Spinal cord (tissue), 10 donors: ENCODE data around the gene CLK2. TPM values are rescaled to one million over a fixed set of nuclear protein-coding genes. Genes with fewer than 3 reads are reported as not detected.

ENCODE experiments used
- DNase-seq, 6 donors: peaks; one replicate each; pipeline versions ENCODE4 v3.0.0 to v3.0.0-alpha.2; 2013 to 2015; ENCODE audit warnings: low spot score in 6 of 6, low read depth in 4 of 6
- H3K27ac ChIP-seq: one replicate; pipeline ENCODE4 v1.5.1; 2013; ENCODE audit warnings: low read depth, low read length, control low read depth
- H3K27me3 ChIP-seq: one replicate; pipeline ENCODE4 v1.6.1; 2013; ENCODE audit warnings: low read length; ENCODE audit not compliant: control insufficient read depth, insufficient read depth
- H3K36me3 ChIP-seq: one replicate; pipeline ENCODE4 v1.6.1; 2013; ENCODE audit warnings: low read length; ENCODE audit not compliant: control insufficient read depth, insufficient read depth
- H3K4me1 ChIP-seq: one replicate; pipeline ENCODE4 v1.6.1; 2013; ENCODE audit warnings: low read length; ENCODE audit not compliant: control insufficient read depth, insufficient read depth
- H3K4me3 ChIP-seq: one replicate; pipeline ENCODE4 v1.5.1; 2013; ENCODE audit warnings: low read depth, low read length, control low read depth
- H3K9me3 ChIP-seq: one replicate; pipeline ENCODE4 v1.6.1; 2013; ENCODE audit warnings: low read length; ENCODE audit not compliant: control insufficient read depth, insufficient read depth
- WGBS: methylation state at CpG from one replicate; pipeline ENCODE4 v1.1.5; 2013; ENCODE audit warnings: missing lambda C conversion rate; ENCODE audit not compliant: insufficient coverage; 5-methylcytosine and 5-hydroxymethylcytosine counted together
- polyA plus RNA-seq, 2 donors: library from polyadenylated mRNA; unstranded; fragments of 120-200 nt; gene quantifications; one replicate each; pipeline ENCODE4 v1.2.1, GENCODE V29; 2013; ENCODE audit not compliant: insufficient read length in 2 of 2
- total RNA-seq, 2 donors: library from RNA; depleted of rRNA in 1 of 2; stranded (reverse); fragments of 120-200 nt in 1 of 2; fragments of >200 nt in 1 of 2; gene quantifications; one replicate each; pipeline versions ENCODE4 v1.2.3 to v1.2.4, GENCODE V29; 2013 to 2014
- donor health status: healthy.

CLK2 gene
- total and polyA plus RNA-seq, 4 donors: 25.2 to 61.1 (median 45.9) TPM

DNA sequence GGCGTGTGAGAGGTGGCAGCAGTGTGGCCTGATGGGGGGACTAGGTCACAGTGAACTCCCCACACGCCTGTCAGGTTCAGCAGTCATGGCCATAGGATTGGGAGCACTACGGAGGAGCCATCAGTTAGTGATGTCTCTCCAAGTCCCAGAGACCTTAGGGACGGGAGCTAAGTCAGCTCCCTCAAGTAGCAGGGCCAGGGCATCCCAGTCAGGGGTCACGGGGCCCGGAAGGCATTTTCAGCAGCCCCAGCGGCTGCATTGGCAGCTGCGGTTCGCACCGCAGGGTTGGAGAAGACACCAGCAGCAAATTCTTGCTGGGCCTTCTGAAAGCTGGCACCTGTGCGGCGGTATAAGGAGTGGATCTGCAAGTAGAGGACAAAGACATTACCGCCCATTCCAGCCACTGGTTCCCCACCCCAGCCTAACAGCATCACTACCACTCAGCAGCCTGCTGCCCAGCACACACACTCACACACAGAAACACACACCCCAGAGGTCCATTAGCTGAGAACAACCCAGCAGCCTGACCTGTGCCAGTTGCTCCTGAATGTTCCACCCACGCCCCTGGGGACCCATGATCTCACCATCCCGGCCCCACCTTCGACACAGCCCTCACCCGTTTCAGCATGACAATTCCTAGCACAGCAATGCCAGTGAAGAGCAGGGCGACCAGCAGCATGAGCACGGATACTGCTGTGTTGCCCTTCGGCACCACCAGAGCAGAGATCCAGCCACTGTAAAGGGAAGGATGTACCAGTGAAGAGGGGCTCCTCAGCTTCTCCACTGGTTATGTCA is 17.0 kb downstream of the CLK2 start:
- no peak for DNase-seq
- 80% methylated on average over 19 of the region's 20 CpGs for WGBS
- Histone ChIP-seq H3K27ac (peak overlapping the region; percentile 98), H3K4me1 (peaks cover 55% of the 10 kb centered on the region), H3K27me3 (no peaks in the 10 kb centered on the region), H3K36me3 (peaks cover 59% of the 10 kb centered on the region), H3K4me3 (peak overlapping the region; percentile 81), H3K9me3 (no peaks in the 10 kb centered on the region)

DNA sequence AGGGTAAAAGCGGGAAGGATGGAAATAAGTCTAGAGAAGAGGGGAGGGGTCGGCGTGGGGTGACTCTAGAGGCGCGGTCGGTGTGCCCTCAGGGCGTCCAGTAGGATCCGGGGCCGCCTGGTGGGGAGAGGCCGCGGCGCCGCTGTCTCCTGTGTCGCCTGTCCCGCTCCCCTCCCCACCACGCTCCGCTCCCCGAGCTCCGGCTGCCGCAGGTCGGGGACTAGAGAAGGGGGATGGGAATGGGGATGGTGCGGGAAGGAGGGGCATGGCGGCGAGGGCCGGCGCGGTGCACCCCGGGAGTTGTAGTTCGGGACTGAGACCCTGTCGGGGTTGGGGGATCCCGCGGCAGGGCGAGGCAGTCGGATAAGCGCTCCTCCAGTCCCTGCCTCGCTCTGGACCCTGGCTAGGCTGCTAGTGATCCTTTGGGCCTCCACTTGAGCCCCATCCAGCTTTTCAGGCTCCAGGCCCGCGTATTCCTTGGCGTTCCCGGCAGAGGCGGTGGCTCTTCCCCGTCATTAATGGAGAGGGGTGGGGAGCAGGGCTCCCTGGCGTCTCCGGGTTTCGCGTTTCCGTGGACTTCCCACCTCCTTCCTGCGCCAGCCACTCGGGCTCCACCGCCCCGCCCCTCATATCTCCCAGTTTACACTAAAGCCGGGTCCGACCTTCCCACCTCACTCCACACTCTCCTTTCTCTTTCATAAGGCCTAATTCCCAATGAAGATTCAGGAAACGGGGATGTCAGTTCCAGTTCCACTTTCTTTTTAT is 17.9 kb downstream of the CLK2 start, which contains the start of gene ENTREP3:
Gene ENTREP3, minus strand, starts transcription at position 241 of the 765 bp plus-strand sequence. CDS start 606 bp downstream, outside the sequence.
- Histone ChIP-seq H3K36me3 (peaks cover 64% of the 10 kb centered on the region), H3K27ac (peak within 1 kb of the TSS; percentile 98), H3K4me3 (peak within 1 kb of the TSS; percentile 81), H3K4me1 (peaks cover 56% of the 10 kb centered on the region), H3K27me3 (no peaks in the 10 kb centered on the region), H3K9me3 (no peaks in the 10 kb centered on the region)
- under 1% methylated on average over 51 of the region's 54 CpGs for WGBS
- peak in 2 of 6 donors; percentile 96 to 97 for DNase-seq

DNA sequence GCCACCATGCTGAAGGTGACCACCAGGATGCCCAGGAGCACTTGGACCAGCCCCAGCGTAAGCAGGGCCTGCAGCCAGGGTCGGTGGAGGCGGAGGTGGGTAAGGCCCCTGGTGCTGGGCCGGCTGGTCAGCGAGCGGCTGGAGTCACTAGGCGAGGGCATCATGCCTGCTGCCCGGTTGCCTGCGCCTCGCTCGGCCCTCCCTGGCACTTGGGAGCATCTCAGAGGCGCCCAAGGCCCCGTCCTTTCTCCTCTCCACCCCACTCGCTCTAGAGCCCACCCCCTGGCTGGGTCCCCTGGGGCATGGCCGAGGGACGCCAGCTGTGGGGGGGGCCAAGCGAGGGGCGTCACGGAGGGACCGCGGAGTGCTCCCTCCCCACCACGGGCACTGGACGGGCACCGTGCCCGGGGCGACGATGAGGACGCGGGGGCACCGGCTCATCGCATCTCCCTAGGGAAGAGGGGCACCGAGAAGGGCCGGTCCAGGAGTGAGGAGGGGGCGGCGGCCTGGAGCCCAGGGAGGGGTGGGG is 18.5 kb downstream of the CLK2 start:
- Histone ChIP-seq H3K27me3 (no peaks in the 10 kb centered on the region), H3K27ac (peak overlapping the region; percentile 98), H3K36me3 (peaks cover 64% of the 10 kb centered on the region), H3K4me3 (peak overlapping the region; percentile 81), H3K4me1 (peaks cover 56% of the 10 kb centered on the region), H3K9me3 (no peaks in the 10 kb centered on the region)
- WGBS: 2% methylated on average over 33 of the region's 35 CpGs
- peak in 1 of 6 donors; percentile 69 for DNase-seq

DNA sequence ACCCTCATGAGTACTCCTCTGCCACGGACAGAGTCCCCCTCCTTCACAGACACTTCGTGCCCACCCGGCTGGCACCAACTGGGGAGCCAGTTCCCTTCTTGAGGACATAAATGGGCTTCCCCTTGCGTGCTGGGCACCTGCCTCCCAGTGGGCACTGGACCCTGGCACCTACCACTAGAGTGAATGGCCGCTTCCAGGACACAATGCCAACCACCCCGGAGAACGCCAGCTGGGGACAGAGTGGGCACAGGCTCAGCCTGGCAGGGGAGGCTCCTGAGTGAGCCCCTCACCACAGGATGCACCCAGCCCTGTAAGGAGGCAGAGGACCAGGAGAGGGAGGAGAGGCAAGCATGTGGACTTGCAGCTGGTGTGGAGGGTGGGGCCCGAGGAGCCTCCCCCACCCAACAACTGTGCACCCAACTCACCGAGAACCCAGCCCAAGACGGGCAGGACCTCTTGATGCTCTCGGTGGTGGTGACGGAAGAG is 19.0 kb downstream of the CLK2 start:
- Histone ChIP-seq H3K27ac (peak overlapping the region; percentile 98), H3K4me1 (peaks cover 56% of the 10 kb centered on the region), H3K27me3 (no peaks in the 10 kb centered on the region), H3K4me3 (peak overlapping the region; percentile 81), H3K9me3 (no peaks in the 10 kb centered on the region), H3K36me3 (peaks cover 64% of the 10 kb centered on the region)
- WGBS: 11% methylated on average over 11 of the region's 12 CpGs
- peak in 1 of 6 donors; percentile 47 for DNase-seq

DNA sequence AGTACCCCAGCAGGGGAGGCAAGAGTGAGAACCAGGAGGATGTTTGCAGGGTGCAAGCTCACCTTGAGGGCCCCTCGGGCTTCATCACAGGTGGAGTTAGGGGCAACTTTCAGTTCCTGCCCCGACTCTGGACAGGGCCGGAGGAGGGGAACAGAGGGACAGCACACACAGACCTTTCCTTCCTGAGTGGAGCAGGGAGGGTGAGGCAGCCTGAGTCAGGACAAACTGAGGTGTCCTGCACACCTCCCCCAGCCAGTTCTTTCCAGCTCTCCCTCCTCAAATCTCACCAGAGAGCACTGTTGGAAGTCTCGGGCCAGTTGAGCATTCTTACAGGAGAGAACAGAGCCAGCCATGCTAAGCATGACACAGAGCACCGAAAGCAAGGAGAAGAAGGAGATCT is 19.5 kb downstream of the CLK2 start:
- Histone ChIP-seq H3K27me3 (no peaks in the 10 kb centered on the region), H3K36me3 (peaks cover 64% of the 10 kb centered on the region), H3K27ac (peak overlapping the region; percentile 98), H3K4me3 (peak overlapping the region; percentile 81), H3K4me1 (peaks cover 56% of the 10 kb centered on the region), H3K9me3 (no peaks in the 10 kb centered on the region)
- DNase-seq: no peak
- 60% methylated on average over 3 of the region's 5 CpGs for WGBS

DNA sequence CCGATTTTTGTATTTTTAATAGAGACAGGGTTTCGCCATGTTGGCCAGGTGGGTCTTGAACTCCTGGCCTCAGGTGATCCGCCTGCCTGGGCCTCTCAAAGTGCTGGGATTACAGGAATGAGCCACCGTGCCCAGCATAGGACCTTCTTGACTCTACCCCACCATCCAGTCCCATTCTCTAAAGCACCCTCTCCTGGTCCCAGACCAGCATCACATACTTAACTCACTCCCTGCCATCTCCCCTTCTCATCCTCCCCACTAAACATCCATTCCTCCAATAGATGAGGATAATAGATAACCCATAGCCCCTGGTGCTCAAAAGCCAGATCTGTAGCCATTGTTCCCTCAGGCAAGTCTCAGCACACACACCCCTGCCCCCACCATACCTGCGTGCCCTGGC is 20.1 kb downstream of the CLK2 start:
- H3K27ac ChIP-seq: peak overlapping the region; percentile 98
- peaks cover 56% of the 10 kb centered on the region for H3K4me1 ChIP-seq
- no peak overlapping the region for H3K4me3 ChIP-seq
- H3K27me3 ChIP-seq: no peaks in the 10 kb centered on the region
- 75% methylated on average over 5 of the region's 5 CpGs for WGBS
- no peak for DNase-seq
- H3K36me3 ChIP-seq: peaks cover 64% of the 10 kb centered on the region
- H3K9me3 ChIP-seq: no peaks in the 10 kb centered on the region

DNA sequence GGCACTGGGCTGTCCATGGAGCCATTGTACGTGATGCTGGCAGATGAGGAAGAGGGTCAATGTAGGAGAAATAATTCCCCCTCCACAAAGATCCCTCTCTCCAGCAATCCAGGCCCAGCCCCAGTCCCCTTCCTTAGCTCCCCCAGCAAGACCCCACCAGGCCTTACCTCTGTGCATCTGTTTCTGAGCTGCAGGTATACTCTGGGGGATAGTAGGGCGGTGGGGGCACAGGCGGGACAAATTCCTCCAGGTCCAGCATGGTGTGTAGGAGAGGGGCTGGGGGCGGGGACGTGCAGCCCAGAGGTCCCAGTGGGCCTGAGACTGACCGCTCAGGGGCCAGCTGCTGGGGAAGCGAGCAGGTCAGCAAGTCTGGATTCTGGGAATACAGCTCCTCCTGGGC is 21.7 kb downstream of the CLK2 start:
- no peaks in the 10 kb centered on the region for H3K9me3 ChIP-seq
- H3K27me3 ChIP-seq: no peaks in the 10 kb centered on the region
- WGBS: 85% methylated on average over 4 of the region's 7 CpGs
- peaks cover 56% of the 10 kb centered on the region for H3K4me1 ChIP-seq
- H3K27ac ChIP-seq: no peak overlapping the region
- DNase-seq: no peak
- H3K36me3 ChIP-seq: peaks cover 69% of the 10 kb centered on the region
- H3K4me3 ChIP-seq: no peak overlapping the region

DNA sequence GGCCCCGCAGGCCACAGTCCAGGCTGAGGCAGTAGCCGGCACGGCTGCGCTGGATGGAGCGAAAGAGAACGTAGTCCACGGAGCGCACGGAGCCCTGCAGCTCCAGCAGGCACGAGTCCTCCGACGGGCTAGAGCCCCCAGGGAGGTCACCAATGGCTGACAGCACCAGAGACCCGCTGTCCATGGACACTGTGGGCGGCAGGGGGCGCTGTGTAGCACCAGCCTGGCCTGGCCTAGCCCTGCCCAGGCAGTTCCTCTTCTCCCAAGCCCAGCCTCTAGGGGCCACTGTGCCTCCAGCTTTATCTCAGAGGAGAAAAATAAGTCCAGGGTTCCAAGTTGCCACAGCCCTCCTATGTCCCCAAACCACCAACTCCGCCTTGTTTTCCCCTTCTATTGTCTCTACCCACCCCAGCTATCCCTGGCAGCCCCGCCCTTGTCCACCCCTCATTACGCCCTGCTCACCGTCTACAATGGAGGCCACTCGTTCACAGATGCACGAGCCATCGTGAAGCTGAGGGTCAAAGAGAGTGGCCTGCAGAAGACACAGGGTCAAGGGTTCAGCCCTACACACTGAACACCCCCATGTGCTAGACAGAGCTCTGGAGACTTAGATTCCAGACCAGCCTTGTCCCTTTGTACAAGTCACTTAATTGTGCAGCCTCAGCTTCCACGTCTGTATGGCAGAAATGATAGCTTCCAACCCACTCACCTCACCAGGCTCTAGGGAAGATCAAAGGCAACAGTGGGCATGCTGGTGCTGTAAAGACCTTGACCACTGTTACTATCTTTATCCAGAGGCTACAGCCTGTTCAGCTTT is 22.5 kb downstream of the CLK2 start:
- H3K4me3 ChIP-seq: peak overlapping the region; percentile 50
- H3K4me1 ChIP-seq: peaks cover 49% of the 10 kb centered on the region
- peak in 3 of 6 donors; percentile 86 to 97 (median 96) for DNase-seq
- H3K27ac ChIP-seq: no peak overlapping the region
- no peaks in the 10 kb centered on the region for H3K9me3 ChIP-seq
- H3K36me3 ChIP-seq: peaks cover 61% of the 10 kb centered on the region
- 15% methylated on average over 23 of the region's 23 CpGs for WGBS
- H3K27me3 ChIP-seq: no peaks in the 10 kb centered on the region

DNA sequence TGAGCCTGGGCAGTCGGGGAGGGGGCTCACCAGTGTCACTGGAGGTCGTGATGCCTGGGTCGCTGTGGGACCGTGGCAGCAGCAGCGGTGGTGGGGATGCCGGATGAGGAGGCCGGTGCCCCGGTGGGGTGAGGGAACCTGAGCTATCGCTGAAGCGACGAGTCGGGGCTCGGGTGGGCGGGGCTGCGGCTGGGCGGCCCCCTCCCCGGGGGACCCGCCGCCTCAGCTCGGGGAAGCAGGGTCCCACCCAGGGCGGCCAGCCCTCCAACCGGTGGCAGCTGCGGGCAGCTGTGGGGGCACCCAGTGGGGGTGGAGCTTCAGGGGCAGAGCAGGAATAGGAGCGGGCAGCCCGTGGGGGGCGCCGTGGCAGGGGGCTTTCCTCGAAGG is 23.1 kb downstream of the CLK2 start:
- Histone ChIP-seq H3K27me3 (no peaks in the 10 kb centered on the region), H3K27ac (no peak overlapping the region), H3K36me3 (peaks cover 58% of the 10 kb centered on the region), H3K4me3 (peak overlapping the region; percentile 50), H3K9me3 (no peaks in the 10 kb centered on the region), H3K4me1 (peaks cover 45% of the 10 kb centered on the region)
- no peak for DNase-seq
- WGBS: 30% methylated on average over 24 of the region's 28 CpGs
